NB4 (cell line): ENCODE results near the gene ACOXL.
"Not testable (repeated sequence)": the region's sequence is repeated elsewhere in the genome, so short reads cannot be mapped to it uniquely, and the experiment has no call there.

Experiments used
- DNase-seq: peaks from one replicate; pipeline ENCODE4 v3.0.0; 2010; ENCODE audit warnings: low read depth
- H3K4me3 ChIP-seq: one replicate; pipeline ENCODE4 v1.5.1; 2011; ENCODE audit warnings: mild to moderate bottlenecking, low read depth, low read length, moderate library complexity
- MAX ChIP-seq: IDR thresholded peaks from 2 replicates; pipeline ENCODE4 v1.6.1; 2011; ENCODE audit warnings: low read depth, low read length
- MYC ChIP-seq: IDR thresholded peaks from 2 replicates; pipeline ENCODE4 v1.6.1; 2011; ENCODE audit warnings: low read depth, low read length
- POLR2A ChIP-seq: IDR thresholded peaks from 2 replicates; pipeline ENCODE4 v1.6.1; 2011; ENCODE audit warnings: mild to moderate bottlenecking; ENCODE audit not compliant: insufficient read length; ENCODE audit errors: extremely low read depth
- TF ChIP-seq, protein P1 (sequence below): IDR thresholded peaks from one replicate; pipeline ENCODE4 v1.5.1; 2012; ENCODE audit warnings: low read depth, low read length

ACOXL gene

GRCh38 chr2:110732422-110733413 lies at the start of gene ACOXL:
ACOXL (plus strand) TSS chr2:110732573; CDS start chr2:110768390, 35,817 bp downstream.
- TF ChIP-seq MAX: no peak
- TF ChIP-seq POLR2A: no peak
- TF ChIP-seq MYC: no peak
- DNase-seq: no peak
- H3K4me3 ChIP-seq: no peak within 1 kb of the TSS

GRCh38 chr2:110682872-110683271 lies 49.5 kb upstream of the ACOXL start:
- DNase-seq: no peak
- TF ChIP-seq, protein P1, sequence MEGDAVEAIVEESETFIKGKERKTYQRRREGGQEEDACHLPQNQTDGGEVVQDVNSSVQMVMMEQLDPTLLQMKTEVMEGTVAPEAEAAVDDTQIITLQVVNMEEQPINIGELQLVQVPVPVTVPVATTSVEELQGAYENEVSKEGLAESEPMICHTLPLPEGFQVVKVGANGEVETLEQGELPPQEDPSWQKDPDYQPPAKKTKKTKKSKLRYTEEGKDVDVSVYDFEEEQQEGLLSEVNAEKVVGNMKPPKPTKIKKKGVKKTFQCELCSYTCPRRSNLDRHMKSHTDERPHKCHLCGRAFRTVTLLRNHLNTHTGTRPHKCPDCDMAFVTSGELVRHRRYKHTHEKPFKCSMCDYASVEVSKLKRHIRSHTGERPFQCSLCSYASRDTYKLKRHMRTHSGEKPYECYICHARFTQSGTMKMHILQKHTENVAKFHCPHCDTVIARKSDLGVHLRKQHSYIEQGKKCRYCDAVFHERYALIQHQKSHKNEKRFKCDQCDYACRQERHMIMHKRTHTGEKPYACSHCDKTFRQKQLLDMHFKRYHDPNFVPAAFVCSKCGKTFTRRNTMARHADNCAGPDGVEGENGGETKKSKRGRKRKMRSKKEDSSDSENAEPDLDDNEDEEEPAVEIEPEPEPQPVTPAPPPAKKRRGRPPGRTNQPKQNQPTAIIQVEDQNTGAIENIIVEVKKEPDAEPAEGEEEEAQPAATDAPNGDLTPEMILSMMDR: no peak
- TF ChIP-seq MAX (no peak), MYC (no peak), POLR2A (no peak)
- no peak overlapping the region for H3K4me3 ChIP-seq

- not testable (repeated sequence) for H3K4me3 ChIP-seq, DNase-seq
Measured at GRCh38 chr2:110687775-110688484, 44.4 kb upstream of the ACOXL start.

DNA sequence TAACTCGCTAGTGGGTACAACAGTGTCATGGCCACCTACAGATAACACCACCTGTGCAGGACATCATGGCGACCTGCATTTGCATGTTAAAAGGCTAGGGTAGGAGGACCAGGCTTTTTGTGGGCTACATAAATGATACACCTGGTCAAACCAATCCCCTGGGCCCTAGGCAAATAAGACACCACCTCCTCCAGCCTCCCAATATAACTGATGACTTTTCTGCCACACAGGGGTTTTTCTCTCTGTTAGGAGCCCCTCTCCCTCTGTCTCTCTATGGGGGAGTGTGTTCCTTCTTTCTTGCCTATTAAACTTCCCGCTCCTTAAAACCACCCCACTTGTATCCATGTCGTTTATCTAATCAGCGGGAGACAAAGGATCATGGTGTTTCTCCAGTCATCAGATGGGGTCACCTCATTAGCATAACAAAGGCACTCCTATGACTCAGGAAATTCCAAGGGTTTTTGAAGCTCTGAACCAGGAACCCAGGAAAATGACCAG lies 43.7 kb upstream of the ACOXL start:
- TF ChIP-seq MYC (no peak), MAX (no peak), POLR2A (no peak)
- TF ChIP-seq, protein P1: no peak
- H3K4me3 ChIP-seq: no peak overlapping the region
- no peak for DNase-seq

GRCh38 chr2:110690083-110690965 lies 42.0 kb upstream of the ACOXL start:
- no peak for DNase-seq
- TF ChIP-seq POLR2A: no peak
- TF ChIP-seq MAX: no peak
- TF ChIP-seq MYC: no peak
- TF ChIP-seq, protein P1: no peak
- H3K4me3 ChIP-seq: no peak overlapping the region

- no peak for DNase-seq
- TF ChIP-seq MAX (no peak), POLR2A (no peak), MYC (no peak)
- TF ChIP-seq, protein P1: no peak
- no peak overlapping the region for H3K4me3 ChIP-seq
Measured at GRCh38 chr2:110691612-110692258, 40.6 kb upstream of the ACOXL start.

GRCh38 chr2:110695146-110695898 lies 37.1 kb upstream of the ACOXL start:
- peak; percentile 25 for DNase-seq
- H3K4me3 ChIP-seq: not testable (repeated sequence)

- H3K4me3 ChIP-seq, DNase-seq: not testable (repeated sequence)
Measured at GRCh38 chr2:110698253-110698652, 34.1 kb upstream of the ACOXL start.
